Measurements from ENCODE around the gene CKLF. TPM values are rescaled to one million over a fixed set of nuclear protein-coding genes. Genes with fewer than 3 reads are reported as not detected.

The CKLF gene
- total RNA-seq, 4 donors from 2014 or later = 7.5 to 47.1 (median 22.2) TPM

GRCh38 chr16:66508914-66509496, 43.4 kb upstream of the CKLF start:
- peak overlapping the region in 1 of 4 donors; percentile 44 for H3K27ac ChIP-seq
- peaks cover 0 to 8% (median 3%) of the 10 kb centered on the region in 4 donors for H3K4me1 ChIP-seq
- no peaks in the 10 kb centered on the region for H3K27me3 ChIP-seq
- TF ChIP-seq, protein P1, sequence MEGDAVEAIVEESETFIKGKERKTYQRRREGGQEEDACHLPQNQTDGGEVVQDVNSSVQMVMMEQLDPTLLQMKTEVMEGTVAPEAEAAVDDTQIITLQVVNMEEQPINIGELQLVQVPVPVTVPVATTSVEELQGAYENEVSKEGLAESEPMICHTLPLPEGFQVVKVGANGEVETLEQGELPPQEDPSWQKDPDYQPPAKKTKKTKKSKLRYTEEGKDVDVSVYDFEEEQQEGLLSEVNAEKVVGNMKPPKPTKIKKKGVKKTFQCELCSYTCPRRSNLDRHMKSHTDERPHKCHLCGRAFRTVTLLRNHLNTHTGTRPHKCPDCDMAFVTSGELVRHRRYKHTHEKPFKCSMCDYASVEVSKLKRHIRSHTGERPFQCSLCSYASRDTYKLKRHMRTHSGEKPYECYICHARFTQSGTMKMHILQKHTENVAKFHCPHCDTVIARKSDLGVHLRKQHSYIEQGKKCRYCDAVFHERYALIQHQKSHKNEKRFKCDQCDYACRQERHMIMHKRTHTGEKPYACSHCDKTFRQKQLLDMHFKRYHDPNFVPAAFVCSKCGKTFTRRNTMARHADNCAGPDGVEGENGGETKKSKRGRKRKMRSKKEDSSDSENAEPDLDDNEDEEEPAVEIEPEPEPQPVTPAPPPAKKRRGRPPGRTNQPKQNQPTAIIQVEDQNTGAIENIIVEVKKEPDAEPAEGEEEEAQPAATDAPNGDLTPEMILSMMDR (IDR thresholded peaks at IDR 0.05) = no peak
- TF ChIP-seq POLR2A (IDR thresholded peaks at IDR 0.05) = no peak
- H3K9me3 ChIP-seq = no peaks in the 10 kb centered on the region
- H3K4me3 ChIP-seq = no peak overlapping the region
- peak in 2 of 3 donors; percentile 34 to 38 for DNase-seq
- H3K36me3 ChIP-seq = peaks cover 0 to 14% (median 0%) of the 10 kb centered on the region in 3 donors

DNA sequence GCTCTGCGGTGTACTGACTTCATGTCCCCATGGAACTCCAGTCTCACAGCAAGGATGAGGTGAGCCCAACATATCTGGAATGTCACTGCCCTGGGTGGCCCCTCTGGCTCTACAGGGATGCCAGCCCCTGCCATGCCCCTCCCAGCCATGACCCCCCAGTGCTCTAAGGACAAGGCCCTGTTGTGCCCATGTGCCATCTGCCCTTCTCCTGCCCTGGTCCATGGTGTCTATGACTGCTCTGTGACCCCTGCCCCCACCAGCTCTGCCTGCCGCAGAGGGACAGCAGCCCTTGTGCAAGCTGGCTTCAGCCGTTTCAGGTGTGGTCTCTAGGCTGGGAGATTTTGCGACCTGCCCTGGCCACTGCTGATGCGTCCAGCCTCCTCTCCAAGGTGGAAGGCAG, 42.8 kb upstream of the CKLF start:
- no peaks in the 10 kb centered on the region for H3K9me3 ChIP-seq
- H3K36me3 ChIP-seq = peaks cover 0 to 14% (median 0%) of the 10 kb centered on the region in 3 donors
- H3K4me3 ChIP-seq = no peak overlapping the region
- H3K27ac ChIP-seq = no peak overlapping the region
- TF ChIP-seq, protein P1 (IDR thresholded peaks at IDR 0.05) = no peak
- TF ChIP-seq POLR2A (IDR thresholded peaks at IDR 0.05) = no peak
- peaks cover 0 to 8% (median 3%) of the 10 kb centered on the region in 4 donors for H3K4me1 ChIP-seq
- no peaks in the 10 kb centered on the region for H3K27me3 ChIP-seq
- peak; percentile 14 to 40 (median 31) for DNase-seq

DNA sequence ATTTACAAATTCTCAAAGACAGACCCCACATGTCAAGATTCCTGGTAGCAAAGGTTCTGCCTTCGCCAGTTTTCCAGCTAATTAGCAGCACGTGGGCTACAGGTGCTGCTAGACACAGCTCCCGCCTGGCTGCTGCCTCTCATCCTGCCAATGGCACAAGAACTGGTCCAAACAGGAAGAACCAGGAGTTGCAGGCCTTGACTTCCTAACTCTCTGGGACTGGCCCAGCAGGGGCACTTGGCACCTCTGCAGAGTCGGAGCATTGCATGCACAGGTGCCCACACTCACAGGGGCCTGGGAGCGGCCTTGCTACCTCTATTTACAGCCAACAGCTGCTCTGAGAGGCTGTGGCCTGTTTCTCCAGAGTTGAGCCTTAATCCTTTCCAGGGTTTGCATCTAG, 42.1 kb upstream of the CKLF start:
- DNase-seq = peak in 2 of 3 donors; percentile 18 to 27

DNA sequence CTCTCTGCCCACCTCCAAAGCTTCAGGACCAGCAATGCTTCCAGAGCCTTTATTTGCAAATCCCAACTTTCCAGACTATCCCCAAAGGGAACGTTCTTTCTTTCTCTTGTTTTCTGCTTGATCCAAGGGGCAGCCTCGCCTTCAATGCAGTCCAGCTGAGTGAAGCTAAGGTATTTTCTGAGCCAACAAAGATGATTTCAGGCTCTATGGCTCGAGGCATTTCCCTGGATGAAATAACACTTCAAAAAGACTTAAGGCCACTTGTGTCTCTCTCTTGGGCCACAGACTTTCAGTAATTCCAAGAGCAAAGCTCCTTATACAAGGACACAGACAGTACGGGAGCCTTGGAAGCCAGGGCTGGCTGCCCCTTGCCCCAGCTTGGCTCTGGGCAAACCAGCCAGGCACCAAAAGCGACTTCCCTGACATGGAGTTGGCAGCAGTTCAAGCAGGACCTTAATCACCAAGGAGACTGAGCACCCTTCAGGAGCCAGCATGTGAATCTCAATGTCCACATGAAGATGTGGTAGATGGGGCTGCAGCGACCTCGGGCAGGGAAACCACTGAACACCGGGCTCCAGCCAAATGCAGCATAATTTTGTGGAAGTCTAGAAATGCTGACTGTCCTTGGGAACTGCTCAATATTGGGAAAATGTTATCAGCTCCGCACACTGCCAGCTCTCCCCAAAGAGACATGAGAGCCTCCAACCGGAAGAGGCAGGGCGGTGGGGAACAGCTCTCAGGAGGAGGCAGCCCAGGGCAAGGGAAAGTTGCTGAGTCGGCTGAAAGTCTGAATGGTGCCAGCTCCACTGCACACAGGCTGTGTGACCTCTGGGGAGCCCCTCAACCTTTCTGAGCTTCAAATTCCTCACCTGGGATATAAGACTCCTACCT, 41.4 kb upstream of the CKLF start:
- TF ChIP-seq, protein P1 (IDR thresholded peaks at IDR 0.05) = no peak
- TF ChIP-seq POLR2A (IDR thresholded peaks at IDR 0.05) = no peak
- peaks cover 0 to 15% (median 12%) of the 10 kb centered on the region in 4 donors for H3K4me1 ChIP-seq
- no peaks in the 10 kb centered on the region for H3K9me3 ChIP-seq
- no peaks in the 10 kb centered on the region for H3K27me3 ChIP-seq
- DNase-seq = peak; percentile 13 to 44 (median 36)
- H3K4me3 ChIP-seq = no peak overlapping the region
- H3K36me3 ChIP-seq = peaks cover 0 to 14% (median 0%) of the 10 kb centered on the region in 3 donors
- peak overlapping the region; percentile 16 to 57 (median 24) for H3K27ac ChIP-seq

More for the DNA sequence above, 42.1 kb upstream of the CKLF start:
- Histone ChIP-seq H3K4me1 (peaks cover 0 to 9% (median 5%) of the 10 kb centered on the region in 4 donors), H3K9me3 (no peaks in the 10 kb centered on the region), H3K27ac (no peak overlapping the region), H3K27me3 (no peaks in the 10 kb centered on the region), H3K4me3 (no peak overlapping the region), H3K36me3 (peaks cover 0 to 14% (median 0%) of the 10 kb centered on the region in 3 donors)
- no peak for TF ChIP-seq POLR2A (IDR thresholded peaks at IDR 0.05)
- TF ChIP-seq, protein P1 (IDR thresholded peaks at IDR 0.05) = no peak

DNA sequence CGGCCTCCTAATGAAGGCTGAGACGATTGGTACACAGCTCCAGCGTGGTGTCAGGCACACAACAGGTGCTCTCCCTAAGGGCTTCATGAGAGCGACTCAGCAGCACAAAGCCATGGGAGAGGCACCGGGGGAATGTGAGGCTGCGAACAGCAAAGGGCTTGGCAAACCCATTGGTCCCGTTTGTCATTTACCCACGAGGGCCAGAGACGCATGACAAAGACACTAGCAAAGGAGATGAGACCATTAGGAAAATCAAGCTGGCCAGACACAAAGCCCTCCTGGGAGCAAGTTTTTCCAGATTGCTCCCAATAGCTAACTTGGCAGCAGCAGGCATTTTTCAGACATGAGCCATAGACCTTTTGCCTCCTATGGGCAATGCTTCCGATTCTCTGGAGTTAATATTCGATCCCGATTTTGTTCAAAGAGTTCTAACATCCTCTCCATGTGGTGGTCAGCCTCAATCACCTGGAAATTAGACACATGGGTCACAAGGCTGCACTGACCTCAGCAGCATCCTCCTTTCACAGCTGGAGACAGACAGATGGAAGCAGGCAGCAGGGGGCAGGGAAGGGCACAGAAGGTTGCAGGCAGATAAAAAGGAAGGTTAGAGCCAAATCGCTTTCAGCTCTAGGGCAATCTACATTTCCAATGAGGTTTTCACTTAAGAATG, 40.6 kb upstream of the CKLF start:
- Histone ChIP-seq H3K4me3 (no peak overlapping the region), H3K36me3 (peaks cover 0 to 14% (median 0%) of the 10 kb centered on the region in 3 donors), H3K27me3 (no peaks in the 10 kb centered on the region), H3K9me3 (no peaks in the 10 kb centered on the region), H3K27ac (peak overlapping the region; percentile 16 to 57 (median 30)), H3K4me1 (peaks cover 7 to 23% (median 19%) of the 10 kb centered on the region in 4 donors)
- DNase-seq = peak; percentile 33 to 58 (median 41)
- TF ChIP-seq, protein P1 (IDR thresholded peaks at IDR 0.05) = peak in 2 of 6 experiments; percentile 14 to 24
- no peak for TF ChIP-seq POLR2A (IDR thresholded peaks at IDR 0.05)
